H1 (cell line): ENCODE data around the gene EPHA1. TPM values are rescaled to one million over a fixed set of nuclear protein-coding genes. Genes with fewer than 3 reads are reported as not detected.
"Not testable (repeated sequence)": the region's sequence is repeated elsewhere in the genome, so short reads cannot be mapped to it uniquely, and the experiment has no call there.

Experiments used
- CTCF ChIA-PET: fragments of 300-600 bp; sonication (Branson Sonifier 250); formaldehyde crosslinking; loops from one replicate; lab custom pipeline; 2021; ENCODE audit not compliant: partially characterized antibody; lab: Charles Lee
- POLR2A ChIA-PET: fragments of 300-600 bp; sonication (Branson Sonifier 250); formaldehyde crosslinking; loops from one replicate; lab custom pipeline; 2021; ENCODE audit warnings: inconsistent platforms; ENCODE audit not compliant: partially characterized antibody; lab: Charles Lee
- DNase-seq, 2 experiments: peaks; one replicate each; pipeline versions ENCODE4 v3.0.0 to v3.0.0-alpha.2; 2010 to 2022; ENCODE audit warnings: low spot score in 2 of 2, low read depth in 1 of 2, mixed read lengths in 1 of 2
- FAIRE-seq: peaks from 2 replicates; lab custom pipeline; 2011; peaks lifted over from hg19 to GRCh38; lab: Jason Lieb, UNC
- H2AFZ ChIP-seq: 2 replicates; pipeline ENCODE4 v1.8.1; 2012; ENCODE audit warnings: low read length, inconsistent platforms
- H2AK5ac ChIP-seq: 2 replicates; pipeline ENCODE4 v1.6.1; 2013; ENCODE audit warnings: low read depth, low read length
- H2BK120ac ChIP-seq: replicated peaks from 2 replicates; pipeline ENCODE3; 2013; ENCODE audit warnings: low read depth, low read length, inconsistent platforms
- H2BK12ac ChIP-seq: 2 replicates; pipeline ENCODE4 v1.6.1; 2013; ENCODE audit warnings: low read depth, low read length
- H2BK15ac ChIP-seq: 2 replicates; pipeline ENCODE4 v1.6.1; 2013; ENCODE audit warnings: low read length
- H2BK20ac ChIP-seq: 2 replicates; pipeline ENCODE4 v1.6.1; 2013; ENCODE audit warnings: low read length
- H2BK5ac ChIP-seq: 2 replicates; pipeline ENCODE4 v1.6.1; 2013; ENCODE audit warnings: low read depth, low read length
- H3K14ac ChIP-seq: 2 replicates; pipeline ENCODE4 v1.6.1; 2013; ENCODE audit warnings: inconsistent platforms; ENCODE audit not compliant: insufficient read length
- H3K18ac ChIP-seq: 2 replicates; pipeline ENCODE4 v1.6.1; 2013; ENCODE audit warnings: low read length; ENCODE audit errors: extremely low read depth
- H3K23ac ChIP-seq: 2 replicates; pipeline ENCODE4 v1.6.1; 2013; ENCODE audit warnings: inconsistent platforms; ENCODE audit not compliant: insufficient read length
- H3K23me2 ChIP-seq: 2 replicates; pipeline ENCODE4 v1.6.1; 2013; ENCODE audit warnings: low read depth, low read length
- H3K27ac ChIP-seq: 2 replicates; pipeline ENCODE4 v1.6.1; 2011; ENCODE audit warnings: low read depth, low read length, inconsistent platforms
- H3K27me3 ChIP-seq, 4 experiments: replicated peaks in 1 of 4; 1 replicate in 1 of 4; 2 replicates in 3 of 4; pipeline versions ENCODE4 v1.6.1 to v1.8.1; 2011 to 2013; ENCODE audit warnings: low read length in 3 of 4, mild to moderate bottlenecking in 3 of 4, inconsistent platforms in 2 of 4, mixed read lengths in 2 of 4, moderate library complexity in 1 of 4; ENCODE audit not compliant: control insufficient read depth in 3 of 4, insufficient read depth in 3 of 4; ENCODE audit errors: extremely low read depth in 1 of 4
- H3K36me3 ChIP-seq, 4 experiments: 2 replicates each; pipeline versions ENCODE4 v1.6.1 to v1.8.1; 2011 to 2013; ENCODE audit warnings: mild to moderate bottlenecking in 4 of 4, low read length in 3 of 4, moderate library complexity in 2 of 4, control low read depth in 1 of 4, inconsistent platforms in 1 of 4; ENCODE audit not compliant: insufficient read depth in 4 of 4, control insufficient read depth in 2 of 4
- H3K4ac ChIP-seq: replicated peaks from 2 replicates; pipeline ENCODE3; 2013; ENCODE audit warnings: low read length, low read depth, mixed read lengths, inconsistent platforms; ENCODE audit not compliant: insufficient read length
- H3K4me1 ChIP-seq, 4 experiments: replicated peaks in 1 of 4; 1 replicate in 1 of 4; 2 replicates in 3 of 4; pipeline versions ENCODE4 v1.6.1 to v1.8.1; 2011 to 2013; ENCODE audit warnings: low read length in 3 of 4, inconsistent platforms in 2 of 4, mixed read lengths in 1 of 4; ENCODE audit not compliant: insufficient read depth in 4 of 4, control insufficient read depth in 3 of 4
- H3K4me2 ChIP-seq, 2 experiments: 2 replicates each; pipeline versions ENCODE4 v1.6.1 to v1.8.1; 2011 to 2013; ENCODE audit warnings: low read depth in 2 of 2, low read length in 2 of 2, control low read depth in 1 of 2, inconsistent platforms in 1 of 2, mild to moderate bottlenecking in 1 of 2; ENCODE audit not compliant: insufficient read depth in 1 of 2
- H3K4me3 ChIP-seq, 4 experiments: fragments of 200-600, 300-600 bp in 1 of 4; sonication (generic), shearing (Covaris generic), sonication (Bioruptor Twin) in 1 of 4; 2 replicates each; pipeline versions ENCODE4 v1.5.1 to v1.8.1; 2011 to 2016; ENCODE audit warnings: low read length in 4 of 4, low read depth in 3 of 4, control low read depth in 2 of 4, inconsistent platforms in 2 of 4, mild to moderate bottlenecking in 2 of 4, mixed read lengths in 1 of 4, moderate library complexity in 1 of 4; ENCODE audit not compliant: insufficient read depth in 2 of 4; ENCODE audit errors: extremely low read depth in 1 of 4
- H3K56ac ChIP-seq: replicated peaks from 2 replicates; pipeline ENCODE3; 2013; ENCODE audit warnings: low read depth, mild to moderate bottlenecking, mixed read lengths, low read length, inconsistent platforms; ENCODE audit not compliant: insufficient read length
- H3K79me1 ChIP-seq: 2 replicates; pipeline ENCODE4 v1.6.1; 2013; ENCODE audit warnings: low read depth, low read length, control low read depth
- H3K79me2 ChIP-seq, 2 experiments: 2 replicates each; pipeline versions ENCODE4 v1.6.1 to v1.8.1; 2012 to 2013; ENCODE audit warnings: low read length in 2 of 2, mild to moderate bottlenecking in 2 of 2, inconsistent platforms in 1 of 2; ENCODE audit not compliant: insufficient read depth in 2 of 2, control insufficient read depth in 1 of 2
- H3K9ac ChIP-seq, 4 experiments: replicated peaks in 1 of 4; 1 replicate in 1 of 4; 2 replicates in 3 of 4; pipeline versions ENCODE4 v1.6.1 to v1.8.1; 2011 to 2013; ENCODE audit warnings: low read depth in 3 of 4, low read length in 3 of 4, control low read depth in 2 of 4, mild to moderate bottlenecking in 2 of 4, moderate library complexity in 2 of 4, inconsistent platforms in 1 of 4; ENCODE audit errors: extremely low read depth in 1 of 4
- H3K9me3 ChIP-seq, 2 experiments: 2 replicates each; pipeline versions ENCODE4 v1.6.1 to v1.8.1; 2012 to 2013; ENCODE audit warnings: mild to moderate bottlenecking in 2 of 2, moderate library complexity in 2 of 2, control low read depth in 1 of 2, inconsistent platforms in 1 of 2, low read depth in 1 of 2, low read length in 1 of 2, mixed read lengths in 1 of 2; ENCODE audit not compliant: insufficient read depth in 2 of 2
- H4K20me1 ChIP-seq, 2 experiments: replicated peaks in 1 of 2; 2 replicates each; pipeline versions ENCODE3 to v1.8.1; 2011 to 2013; ENCODE audit warnings: inconsistent platforms in 2 of 2, low read length in 2 of 2, mild to moderate bottlenecking in 1 of 2; ENCODE audit not compliant: insufficient read depth in 2 of 2, control insufficient read depth in 1 of 2
- H4K5ac ChIP-seq: 2 replicates; pipeline ENCODE4 v1.6.1; 2013; ENCODE audit warnings: low read length, low read depth, mixed read lengths, inconsistent platforms; ENCODE audit not compliant: insufficient read length
- H4K8ac ChIP-seq: 2 replicates; pipeline ENCODE4 v1.8.0; 2013; ENCODE audit warnings: mild to moderate bottlenecking, moderate library complexity, low read length, inconsistent platforms; ENCODE audit not compliant: insufficient read depth; ENCODE audit errors: extremely low read depth
- H4K91ac ChIP-seq: replicated peaks from 2 replicates; pipeline ENCODE3; 2013; ENCODE audit warnings: low read length, mixed read lengths, inconsistent platforms; ENCODE audit not compliant: insufficient read length
- MAFK ChIP-seq: IDR thresholded peaks from 2 replicates; pipeline ENCODE4 v1.6.1; 2012; ENCODE audit warnings: low read depth, mild to moderate bottlenecking, improper control_type of control experiment, low read length
- NRF1 ChIP-seq: IDR thresholded peaks from 2 replicates; pipeline ENCODE4 v1.6.1; 2011; ENCODE audit warnings: mild to moderate bottlenecking, low read depth, low read length, improper control_type of control experiment
- POU5F1 ChIP-seq: IDR thresholded peaks from 2 replicates; pipeline ENCODE4 v1.6.1; 2011; ENCODE audit warnings: low read depth, mild to moderate bottlenecking, low read length, moderate library complexity
- WGBS, 2 experiments: shearing (Covaris generic) in 1 of 2; methylation state at CpG; one replicate each; pipeline versions ENCODE4 v1.1.6 to v1.1.7; 2013 to 2015; ENCODE audit warnings: low lambda C conversion rate in 2 of 2, mixed read lengths in 2 of 2, inconsistent platforms in 1 of 2, low coverage in 1 of 2, missing lambda C conversion rate in 1 of 2; ENCODE audit not compliant: insufficient replicate concordance in 2 of 2, insufficient coverage in 1 of 2, insufficient read length in 1 of 2; ENCODE audit errors: extremely low coverage in 1 of 2, missing lambda C conversion rate in 1 of 2; 5-methylcytosine and 5-hydroxymethylcytosine counted together
- polyA plus RNA-seq, 7 experiments: library from polyadenylated mRNA; depleted of rRNA in 3 of 7; stranded (reverse) in 5 of 7; unstranded in 2 of 7; fragments of >200 nt in 5 of 7; fragments of 200-250 nt in 2 of 7; gene quantifications; 1 replicate in 5 of 7; 2 replicates in 1 of 7; 4 replicates in 1 of 7; pipeline versions ENCODE4 v1.2.1 to v1.2.3, GENCODE V29; 2011 to 2013; ENCODE audit warnings: missing spikeins in 2 of 7, mixed read lengths in 2 of 7
- total RNA-seq: library from RNA; stranded (reverse); fragmentation: NEBNext Ultra II Directional; extraction: Animal tissue kit (Norgen Biotek cat#: 25700); gene quantifications from 2 replicates; pipeline ENCODE4 v1.2.1, GENCODE V29; 2021
- TF ChIP-seq, protein P1 (sequence below), 3 experiments: IDR thresholded peaks; 1 replicate in 2 of 3; 2 replicates in 1 of 3; pipeline versions ENCODE4 v1.5.1 to v1.6.1; 2011; ENCODE audit warnings: low read length in 3 of 3, mild to moderate bottlenecking in 3 of 3, inconsistent platforms in 2 of 3, low read depth in 1 of 3, moderate library complexity in 1 of 3; ENCODE audit not compliant: insufficient read depth in 1 of 3; ENCODE audit errors: control extremely low read depth in 1 of 3

Gene EPHA1
- total and polyA plus RNA-seq, 2 of the 8 experiments (the other 6 are each of a cell fraction or from before 2014, with no cell fraction given), result 86.5 to 133 TPM

DNA sequence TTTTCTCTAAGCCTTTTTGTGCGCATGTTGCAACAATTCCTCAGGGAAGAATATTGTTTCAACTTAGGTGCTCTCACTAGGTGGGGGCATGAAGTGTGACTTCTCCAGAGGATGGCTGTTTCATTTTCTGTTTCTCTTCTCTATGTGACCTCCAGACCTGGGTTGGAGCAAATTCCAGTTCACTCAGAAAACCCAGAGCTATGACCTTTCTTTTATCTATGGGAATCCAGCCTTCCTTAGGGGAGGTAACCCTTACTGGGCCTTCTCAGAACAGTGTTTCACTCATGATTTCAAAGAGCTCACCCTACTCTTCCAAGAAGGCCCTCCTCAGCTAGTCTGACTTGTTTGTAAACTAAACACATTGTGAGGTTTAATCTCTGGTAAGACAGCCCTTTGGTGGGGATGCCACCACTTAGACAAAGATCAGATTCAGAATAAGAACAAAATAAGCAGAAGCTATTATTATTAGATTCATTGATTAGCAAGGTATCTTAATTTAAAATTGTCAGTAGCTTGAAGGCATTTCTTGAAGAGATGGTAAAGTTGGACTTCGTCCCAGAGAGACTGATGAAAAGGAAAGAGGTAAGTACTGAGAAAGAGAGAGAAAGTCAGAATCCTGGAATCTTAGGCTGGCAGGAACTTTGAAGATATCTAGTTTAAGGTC is 18.0 kb upstream of the EPHA1 start (continued):
- TF ChIP-seq, protein P1, sequence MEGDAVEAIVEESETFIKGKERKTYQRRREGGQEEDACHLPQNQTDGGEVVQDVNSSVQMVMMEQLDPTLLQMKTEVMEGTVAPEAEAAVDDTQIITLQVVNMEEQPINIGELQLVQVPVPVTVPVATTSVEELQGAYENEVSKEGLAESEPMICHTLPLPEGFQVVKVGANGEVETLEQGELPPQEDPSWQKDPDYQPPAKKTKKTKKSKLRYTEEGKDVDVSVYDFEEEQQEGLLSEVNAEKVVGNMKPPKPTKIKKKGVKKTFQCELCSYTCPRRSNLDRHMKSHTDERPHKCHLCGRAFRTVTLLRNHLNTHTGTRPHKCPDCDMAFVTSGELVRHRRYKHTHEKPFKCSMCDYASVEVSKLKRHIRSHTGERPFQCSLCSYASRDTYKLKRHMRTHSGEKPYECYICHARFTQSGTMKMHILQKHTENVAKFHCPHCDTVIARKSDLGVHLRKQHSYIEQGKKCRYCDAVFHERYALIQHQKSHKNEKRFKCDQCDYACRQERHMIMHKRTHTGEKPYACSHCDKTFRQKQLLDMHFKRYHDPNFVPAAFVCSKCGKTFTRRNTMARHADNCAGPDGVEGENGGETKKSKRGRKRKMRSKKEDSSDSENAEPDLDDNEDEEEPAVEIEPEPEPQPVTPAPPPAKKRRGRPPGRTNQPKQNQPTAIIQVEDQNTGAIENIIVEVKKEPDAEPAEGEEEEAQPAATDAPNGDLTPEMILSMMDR (IDR thresholded peaks at IDR 0.05; ENCODE audit: control extremely low read depth in 1 of 3, insufficient read depth in 1 of 3, low read depth in 1 of 3, low read length in 3 of 3), result no peak
- TF ChIP-seq NRF1 (no peak), POU5F1 (no peak), MAFK (no peak)
- TF ChIP-seq, all 59 proteins: peak for 0

DNA sequence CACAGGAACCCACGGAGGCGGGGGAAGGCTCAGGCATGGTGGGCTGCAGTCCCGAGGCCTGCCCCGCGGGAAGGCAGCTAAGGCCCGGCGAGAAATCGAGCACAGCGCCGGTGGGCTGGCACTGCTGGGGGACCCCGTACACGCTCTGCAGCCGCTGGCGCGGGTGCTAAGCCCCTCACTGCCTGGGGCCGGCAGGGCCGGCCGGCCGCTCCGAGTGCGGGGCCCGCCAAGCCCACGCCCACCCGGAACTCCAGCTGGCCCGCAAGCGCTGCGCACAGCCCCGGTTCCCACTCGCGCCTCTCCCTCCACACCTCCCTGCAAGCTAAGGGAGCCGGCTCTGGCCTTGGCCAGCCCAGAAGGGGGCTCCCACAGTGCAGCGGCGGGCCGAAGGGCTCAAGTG is 15.8 kb upstream of the EPHA1 start:
- FAIRE-seq, H3K18ac ChIP-seq, H2BK12ac ChIP-seq, H4K20me1 ChIP-seq, H3K36me3 ChIP-seq, H2BK5ac ChIP-seq, H3K4ac ChIP-seq, H2AFZ ChIP-seq, H3K27me3 ChIP-seq, H2AK5ac ChIP-seq, H3K27ac ChIP-seq, H4K5ac ChIP-seq, H3K79me1 ChIP-seq, H3K56ac ChIP-seq, H3K14ac ChIP-seq, H2BK20ac ChIP-seq, H3K23ac ChIP-seq, H3K9me3 ChIP-seq, H3K23me2 ChIP-seq, H4K8ac ChIP-seq, H3K9ac ChIP-seq, H4K91ac ChIP-seq, H3K4me1 ChIP-seq, H2BK120ac ChIP-seq, H3K4me3 ChIP-seq, DNase-seq, H3K4me2 ChIP-seq, H2BK15ac ChIP-seq, H3K79me2 ChIP-seq: not testable (repeated sequence)
- ChIA-PET POLR2A (interaction anchor here (0.7 kb wide), 1 partner anchor 33 kb away, joined by 3 read pairs; no protein-coding TSS in a partner anchor), CTCF (interaction anchor here (1.1 to 1.2 kb wide), 3 partner anchors 8 to 95 kb away, joined by 4 read pairs; no protein-coding TSS in a partner anchor)
- 100% methylated on average over 4 of the region's 34 CpGs; no CpG with 5 or more reads in 1 of the 2 experiments for WGBS, 2 experiments
